Measurements from ENCODE around the gene PUDP.
"Not testable (repeated sequence)": the region's sequence is repeated elsewhere in the genome, so short reads cannot be mapped to it uniquely, and the experiment has no call there.

Gene PUDP

DNA sequence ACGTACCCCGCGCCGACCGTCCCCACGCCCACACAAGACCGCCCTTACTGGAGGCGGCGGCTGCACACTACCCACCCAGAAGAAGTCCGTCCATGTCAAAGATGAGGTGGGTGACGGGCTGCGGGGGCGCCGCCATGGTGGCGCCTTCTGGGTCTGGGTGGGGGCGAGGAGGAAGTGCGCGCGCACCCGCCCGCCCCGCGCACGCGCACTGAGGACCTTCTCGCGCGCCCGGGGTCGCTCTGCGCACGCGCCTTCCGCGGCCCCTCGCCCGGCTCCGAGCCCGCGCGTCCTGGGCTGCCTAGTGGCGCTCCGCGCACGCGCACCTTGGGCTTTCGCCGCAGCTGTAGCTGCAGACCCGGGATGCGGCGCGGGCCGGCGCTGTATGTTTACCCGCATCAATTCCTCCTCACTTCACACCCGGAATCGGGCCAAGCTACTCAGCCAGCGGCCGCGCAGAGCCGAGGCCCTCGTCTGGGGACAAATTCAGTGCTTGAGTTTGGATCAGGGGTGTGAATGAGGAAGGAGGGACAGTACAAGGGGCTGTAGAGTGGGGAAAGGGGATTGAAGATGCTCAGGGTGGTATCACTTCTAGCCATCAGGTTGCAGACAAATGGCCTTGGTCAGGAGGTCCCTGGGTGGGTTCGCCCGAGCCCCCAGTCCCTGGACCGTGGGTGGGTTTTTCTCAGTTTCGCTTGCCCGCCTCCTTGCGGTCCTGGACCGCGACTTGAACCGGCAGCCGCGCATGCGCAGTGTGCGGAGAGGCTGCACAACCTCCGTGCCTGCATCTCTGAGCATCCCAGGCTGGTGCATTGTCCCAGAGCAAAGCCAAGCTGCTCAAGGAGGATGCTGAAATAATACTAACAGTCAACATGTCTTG, at the start of gene PUDP:
Gene PUDP (minus strand): TSS at position 176 of the 877 bp plus-strand sequence. CDS start 40 bp downstream, at position 136.
- DNase-seq, result peak; percentile 56

- no peak for DNase-seq
Measured at GRCh38 chrX:7194606-7195005, 46.7 kb upstream of the PUDP start.

DNA sequence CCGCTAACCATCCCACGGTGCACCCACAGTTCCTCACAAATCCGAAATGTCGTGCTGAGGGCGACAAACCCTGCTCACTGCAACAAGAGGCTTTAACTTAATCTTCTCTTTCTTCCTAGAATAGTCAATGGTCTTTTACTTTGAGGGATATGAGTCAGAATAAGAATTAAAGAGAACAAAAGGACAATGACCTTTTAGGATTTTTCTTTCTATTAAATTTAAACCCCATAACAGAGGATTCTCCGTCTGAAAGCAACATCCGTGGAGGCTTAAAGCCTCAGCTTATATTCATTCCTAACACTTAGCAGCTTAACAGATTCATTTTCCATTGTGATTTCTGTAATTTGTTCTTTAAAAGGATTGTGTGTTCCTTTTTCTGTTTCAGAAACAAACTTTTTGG, 44.9 kb upstream of the PUDP start:
- no peak for DNase-seq

- no peak for DNase-seq
Measured at GRCh38 chrX:7191681-7192110, 43.7 kb upstream of the PUDP start.

- DNase-seq, result peak; percentile 5
Measured at GRCh38 chrX:7190157-7190556, 42.2 kb upstream of the PUDP start.

- no peak for DNase-seq
Measured at GRCh38 chrX:7188672-7189071, 40.7 kb upstream of the PUDP start.

DNA sequence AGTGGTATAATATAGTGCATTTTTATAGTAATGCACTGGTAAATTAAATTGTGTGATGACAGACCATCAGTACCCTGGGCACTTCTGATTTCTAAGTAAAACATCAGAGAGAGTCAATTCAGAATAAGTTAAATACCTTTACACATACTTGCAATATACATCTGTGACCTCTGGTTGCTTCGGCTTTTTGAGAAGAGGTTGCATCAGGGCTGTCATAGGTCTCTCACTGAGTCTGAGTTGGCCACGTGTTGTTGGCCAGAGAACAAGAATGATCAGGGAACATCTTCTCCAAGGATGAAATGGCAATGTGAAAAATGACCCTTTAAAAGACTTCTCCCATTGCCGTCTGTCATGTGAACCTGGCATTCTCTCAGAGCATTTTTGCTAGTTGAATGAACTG, 36.9 kb upstream of the PUDP start:
- no peak for DNase-seq

GRCh38 chrX:7179446-7179845, 31.5 kb upstream of the PUDP start:
- DNase-seq, result no peak

DNA sequence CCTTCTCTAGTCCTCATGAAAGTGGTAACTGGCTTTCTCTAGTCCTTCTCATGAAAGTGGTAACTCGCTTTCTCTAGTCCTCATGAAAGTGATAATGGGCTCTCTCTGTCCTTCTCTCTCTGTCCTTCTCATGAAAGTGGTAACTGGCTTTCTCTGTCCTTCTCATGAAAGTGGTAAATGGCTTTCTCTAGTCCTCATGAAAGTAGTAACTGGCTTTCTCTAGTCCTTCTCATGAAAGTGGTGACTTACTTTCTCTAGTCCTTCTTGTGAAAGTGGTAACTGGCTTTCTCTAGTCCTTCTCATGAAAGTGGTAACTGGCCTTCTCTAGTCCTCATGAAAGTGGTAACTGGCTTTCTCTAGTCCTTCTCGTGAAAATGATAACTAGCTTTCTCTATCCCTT, 30.9 kb upstream of the PUDP start:
- not testable (repeated sequence) for DNase-seq

DNA sequence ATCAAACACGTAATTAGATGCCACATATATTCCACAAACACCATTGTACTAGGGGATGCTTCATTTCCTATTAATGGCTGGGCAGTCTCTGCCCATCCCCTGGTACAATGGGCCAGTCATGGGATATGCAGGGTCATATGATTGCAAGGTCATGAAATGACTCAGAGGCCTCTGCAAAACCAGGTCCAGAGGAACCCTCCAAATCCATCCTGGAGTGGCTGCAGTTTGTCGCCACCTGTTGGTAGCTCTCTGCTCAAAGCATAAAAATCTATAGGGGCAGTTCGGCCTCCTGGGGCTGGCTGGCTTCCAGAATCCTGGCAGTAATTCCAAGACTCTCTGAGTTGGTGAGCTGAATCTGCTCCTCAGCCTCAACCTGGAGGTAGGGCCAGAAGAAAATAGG, 22.9 kb upstream of the PUDP start:
- DNase-seq, result no peak

DNA sequence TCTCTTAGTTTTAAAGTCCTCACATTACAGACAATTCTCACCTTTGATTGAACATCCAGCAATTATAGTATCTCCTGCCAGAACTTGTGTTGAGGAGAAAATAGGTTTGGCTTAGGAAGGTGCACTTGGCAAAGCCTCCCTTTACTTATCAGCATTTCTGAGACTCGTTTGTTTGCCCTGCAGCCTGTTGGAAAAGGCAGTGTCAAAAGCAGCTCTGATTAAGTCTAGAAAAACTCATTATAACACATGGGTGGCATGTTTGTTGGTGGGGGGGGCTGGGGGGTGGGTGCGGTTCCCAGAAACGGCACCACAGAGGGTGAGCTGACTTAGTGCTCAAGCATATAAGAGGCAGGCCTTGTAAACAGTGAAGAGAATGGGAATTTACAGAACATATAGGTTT, 21.7 kb upstream of the PUDP start:
- no peak for DNase-seq

GRCh38 chrX:7168371-7168770, 20.4 kb upstream of the PUDP start:
- DNase-seq, result no peak

- no peak for DNase-seq
Measured at GRCh38 chrX:7164174-7164573, 16.2 kb upstream of the PUDP start.

DNA sequence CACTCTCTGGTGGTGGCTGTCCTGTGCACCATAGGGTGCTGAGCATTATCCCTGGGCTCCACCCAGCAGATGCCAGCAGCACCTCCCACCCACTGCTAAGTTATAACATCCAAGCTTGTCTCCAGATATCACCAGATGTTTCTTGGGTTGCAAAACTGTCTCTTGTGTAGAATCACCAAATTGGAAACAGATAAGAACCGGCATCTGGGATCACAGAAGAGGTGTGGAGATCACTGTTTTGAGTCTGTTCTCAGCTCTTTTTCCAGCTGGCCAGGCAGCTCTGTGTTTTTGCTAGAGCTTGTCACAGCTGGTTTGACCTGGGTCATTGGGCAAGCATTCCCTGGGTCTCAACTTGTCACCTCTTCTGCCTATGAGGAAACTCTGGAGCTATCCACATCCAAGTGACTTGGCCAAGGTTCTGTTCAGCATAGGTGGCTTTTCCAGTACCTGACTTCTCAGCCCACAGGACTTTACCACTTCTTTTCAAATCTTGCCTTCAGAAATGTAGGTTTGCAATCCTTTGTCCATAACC, 15.3 kb upstream of the PUDP start:
- no peak for DNase-seq

DNA sequence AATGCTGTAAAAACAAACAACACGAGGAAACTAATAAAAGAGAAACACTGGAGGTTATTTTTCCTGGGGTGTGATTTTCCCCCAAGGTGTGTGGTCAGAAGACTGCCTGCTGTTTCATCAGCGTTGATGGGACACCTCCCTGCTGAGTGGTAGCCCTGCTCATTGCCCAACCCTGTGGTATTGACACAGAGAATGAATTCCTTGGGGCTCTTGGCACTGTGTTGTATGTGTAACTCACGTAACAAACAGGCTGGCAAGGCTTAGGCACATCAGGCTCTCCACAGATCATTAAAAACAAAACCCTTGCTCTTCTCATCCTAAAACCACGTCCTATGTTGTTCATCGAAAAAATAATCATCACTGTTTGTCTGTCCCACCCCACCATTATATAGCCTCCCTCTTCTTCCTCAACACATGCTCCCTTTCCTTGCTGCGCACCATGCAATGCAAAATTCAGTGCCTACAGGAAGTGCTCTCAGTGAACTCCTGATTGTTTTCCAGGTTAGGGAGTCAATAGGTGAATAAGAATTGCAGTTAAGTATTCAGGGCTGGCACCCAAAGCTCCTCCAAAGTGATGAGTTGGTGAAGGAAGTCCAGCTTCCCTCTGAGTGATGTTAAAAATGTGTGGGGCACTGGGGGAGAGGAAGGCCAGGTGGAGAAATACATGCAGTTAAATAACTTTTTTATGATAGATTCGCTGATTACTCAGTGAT, 11.4 kb upstream of the PUDP start:
- peak; percentile 29 for DNase-seq

DNA sequence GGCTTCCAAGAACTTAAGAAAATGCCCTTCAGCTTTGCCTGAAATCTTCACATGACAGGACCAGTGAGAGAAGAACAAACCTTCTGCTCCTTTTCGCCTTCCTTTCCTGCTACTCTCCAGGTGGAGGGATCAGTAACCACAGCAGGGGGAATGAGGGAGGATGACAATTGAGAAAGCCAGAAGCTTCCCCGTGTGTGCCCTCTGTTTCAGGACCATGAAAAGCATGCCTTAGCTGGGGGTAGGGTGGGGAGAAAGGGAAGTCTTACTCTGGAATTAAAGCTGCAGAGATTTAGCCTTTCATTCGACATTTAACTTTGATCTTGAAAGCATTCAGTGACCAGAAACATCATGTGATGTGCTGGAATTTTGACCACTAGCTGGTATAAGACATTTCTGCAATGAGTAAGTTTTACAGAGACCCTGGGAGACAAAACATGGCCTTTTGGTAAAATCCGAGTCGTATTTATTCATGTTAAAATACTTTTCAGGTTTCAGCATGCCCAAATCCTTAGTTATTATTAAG, 10.6 kb upstream of the PUDP start:
- DNase-seq, result no peak

- DNase-seq, result no peak
Measured at GRCh38 chrX:7156879-7157278, 8.9 kb upstream of the PUDP start.

- DNase-seq, result no peak
Measured at GRCh38 chrX:7155163-7155562, 7.2 kb upstream of the PUDP start.

- DNase-seq, result no peak
Measured at GRCh38 chrX:7154041-7154597, 6.2 kb upstream of the PUDP start.

DNA sequence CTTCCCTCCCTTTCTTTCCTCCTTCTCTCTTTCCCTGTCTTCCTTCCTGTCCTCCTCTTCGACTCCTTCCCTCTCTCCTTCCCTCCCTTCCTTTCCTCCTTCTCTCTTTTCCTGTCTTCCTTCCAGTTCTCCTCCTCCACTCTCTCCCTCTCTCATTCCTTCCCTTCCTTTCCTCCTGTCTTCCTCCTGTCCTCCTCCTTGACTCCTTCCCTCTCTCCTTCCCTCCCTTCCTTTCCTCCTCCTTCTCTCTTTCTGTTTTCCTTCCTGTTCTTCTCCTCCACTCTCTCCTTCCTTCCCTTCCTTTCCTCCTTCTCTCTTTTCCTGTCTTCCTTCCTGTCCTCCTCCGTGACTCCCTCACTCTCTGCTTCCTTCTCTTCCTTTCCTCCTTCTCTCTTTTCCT, 5.3 kb upstream of the PUDP start:
- no peak for DNase-seq

- no peak for DNase-seq
Measured at GRCh38 chrX:7149411-7149810, 1.5 kb upstream of the PUDP start.

DNA sequence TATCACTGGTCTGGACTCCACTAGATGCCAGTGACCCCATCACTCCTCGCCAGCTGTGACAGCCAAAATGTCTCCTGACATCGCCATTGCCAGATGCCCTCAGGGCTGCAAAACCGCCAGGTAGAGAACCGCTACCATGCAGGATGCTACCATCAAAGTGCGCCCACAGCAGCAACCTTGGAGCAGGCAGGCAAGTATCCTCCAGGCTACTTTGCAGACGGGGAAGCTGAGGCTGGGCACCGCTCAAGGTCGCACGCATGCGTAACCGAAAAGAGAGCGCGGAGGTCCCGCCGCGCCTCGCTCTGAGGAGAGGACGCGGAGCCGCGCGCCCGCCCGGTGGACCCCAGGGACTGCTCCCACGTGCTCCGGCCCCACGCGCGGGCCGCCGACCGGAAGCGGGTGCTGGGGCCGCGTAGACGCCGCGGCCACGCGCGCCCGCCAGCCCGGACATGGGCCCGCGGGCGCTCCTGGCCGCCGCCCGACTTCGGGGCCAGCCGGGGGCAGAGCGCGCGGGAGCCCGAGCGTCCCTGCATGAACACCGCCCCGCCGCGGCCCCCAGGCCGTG, 458 bp downstream of the PUDP start, which contains the start of gene STS:
Gene STS (plus strand): TSS at position 300 of the 565 bp plus-strand sequence. CDS start 105,488 bp downstream, outside the sequence.
- DNase-seq, result no peak
